GM18909 (cell line): ENCODE measurements around the gene IGFN1.
"Not testable (repeated sequence)": the region's sequence is repeated elsewhere in the genome, so short reads cannot be mapped to it uniquely, and the experiment has no call there.

Experiments used
- ATAC-seq: cut with Tn5 transposase; IDR thresholded peaks from one replicate; pipeline ENCODE4 v1.9.1; 2021; ENCODE audit warnings: mild to moderate bottlenecking; ENCODE audit not compliant: unreplicated experiment, poor library complexity

Gene IGFN1

GRCh38 chr1:201157949-201158348 lies 32.7 kb upstream of the IGFN1 start:
- ATAC-seq = no peak

DNA sequence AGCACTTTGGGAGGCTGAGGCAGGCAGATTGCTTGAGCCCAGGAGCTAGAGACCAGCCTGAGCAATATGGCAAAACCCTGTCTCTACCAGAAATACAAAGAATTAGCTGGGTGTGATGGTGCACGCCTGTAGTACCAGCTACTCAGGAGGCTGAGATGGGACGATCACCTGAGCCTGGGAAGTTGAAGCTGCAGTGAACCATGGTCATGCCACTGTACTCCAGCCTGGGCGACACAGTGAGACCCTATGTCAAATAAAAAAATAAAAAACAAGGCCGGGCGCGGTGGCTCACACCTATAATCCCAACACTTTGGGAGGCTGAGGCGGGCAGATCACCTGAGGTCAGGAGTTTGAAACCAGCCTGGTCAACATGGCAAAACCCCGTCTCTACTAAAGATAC lies 27.6 kb upstream of the IGFN1 start:
- not testable (repeated sequence) for ATAC-seq

- no peak for ATAC-seq
Measured at GRCh38 chr1:201163707-201164106, 26.9 kb upstream of the IGFN1 start.

- no peak for ATAC-seq
Measured at GRCh38 chr1:201164645-201165044, 26.0 kb upstream of the IGFN1 start.

DNA sequence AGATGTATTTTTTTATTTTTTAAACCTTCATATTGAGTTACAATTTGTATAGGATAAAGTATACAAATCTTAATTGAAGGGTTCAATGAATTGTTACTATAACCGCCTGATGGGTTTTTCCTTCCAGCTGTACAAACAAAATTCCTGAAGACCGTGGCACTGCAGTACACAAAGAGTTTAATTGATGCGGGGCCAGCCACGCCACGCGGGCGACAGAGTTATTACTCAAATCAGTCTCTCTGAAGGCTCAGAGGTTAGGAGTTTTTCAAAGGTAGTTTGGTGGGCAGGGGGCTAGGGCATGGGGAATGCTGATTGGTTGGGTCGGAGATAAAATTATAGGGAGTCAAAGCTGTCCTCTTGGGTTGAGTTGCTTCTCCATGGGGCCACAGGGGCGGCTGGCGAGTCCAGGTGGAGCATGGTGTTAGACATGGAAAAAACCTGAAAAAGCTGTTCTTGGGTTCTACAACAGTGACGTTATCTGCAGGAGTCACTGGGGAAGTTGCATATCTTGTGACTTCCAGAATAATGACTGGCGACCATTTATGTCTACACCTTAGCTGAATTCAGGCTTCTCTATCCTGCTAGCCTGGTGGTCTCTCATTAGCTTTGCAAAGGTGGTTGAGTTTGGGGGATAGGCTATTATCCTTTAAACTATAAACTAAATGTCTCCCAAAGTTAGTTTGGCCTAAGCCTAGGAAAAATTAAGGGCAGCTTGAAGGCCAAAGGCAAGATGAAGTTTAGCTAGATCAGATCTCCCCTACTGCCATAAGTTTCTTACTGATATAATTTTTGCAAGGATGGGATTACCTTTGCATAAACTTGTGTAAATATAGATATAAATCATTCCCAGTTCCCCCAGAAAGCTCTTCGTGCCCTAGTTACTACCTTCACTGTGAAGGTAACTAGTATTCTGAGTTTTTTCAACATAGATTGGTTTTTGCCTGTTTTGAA lies 23.3 kb upstream of the IGFN1 start:
- no peak for ATAC-seq

DNA sequence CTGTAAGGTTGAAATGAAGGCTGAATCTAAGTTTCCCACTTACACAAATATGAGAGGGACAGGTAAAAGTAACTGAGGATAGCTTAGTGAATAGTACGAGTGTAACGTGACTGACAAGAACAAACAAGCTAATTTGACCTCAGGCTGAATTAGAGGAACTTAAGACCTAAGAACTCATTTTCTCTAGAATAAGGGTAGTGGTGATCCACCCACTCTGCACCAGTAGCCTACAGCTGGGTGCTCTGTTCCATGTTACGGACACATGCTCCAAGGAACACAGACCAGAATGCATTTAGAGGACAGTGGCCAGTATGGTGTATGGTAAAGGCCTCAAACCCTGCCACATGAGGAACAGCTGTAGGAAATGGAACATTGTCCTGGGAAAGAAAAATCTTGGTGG lies 21.4 kb upstream of the IGFN1 start:
- ATAC-seq = no peak

GRCh38 chr1:201169971-201170532 lies 20.6 kb upstream of the IGFN1 start:
- ATAC-seq = no peak

- peak; percentile 94 for ATAC-seq
Measured at GRCh38 chr1:201170533-201171062, 20.0 kb upstream of the IGFN1 start.

- peak; percentile 39 for ATAC-seq
Measured at GRCh38 chr1:201171063-201172036, 19.3 kb upstream of the IGFN1 start.

DNA sequence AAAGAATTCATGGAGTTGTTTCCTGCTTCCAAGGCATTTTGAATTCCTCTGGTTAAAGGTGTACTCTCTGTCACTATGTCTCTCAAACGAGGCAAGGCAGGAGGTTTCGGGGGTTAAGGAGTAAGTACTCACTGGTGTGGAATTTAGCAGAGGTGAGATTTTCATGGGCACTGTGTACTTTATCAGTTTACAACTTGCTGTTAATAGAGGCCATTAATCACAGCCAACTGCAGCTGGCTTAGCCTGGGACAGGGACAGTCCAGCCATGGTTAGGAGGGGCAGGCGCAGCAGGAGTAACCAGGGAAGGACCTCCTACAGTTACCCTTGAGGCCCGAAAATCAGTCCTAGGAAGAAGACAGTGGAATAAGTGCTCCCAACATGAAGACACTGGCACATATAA lies 18.3 kb upstream of the IGFN1 start:
- ATAC-seq = no peak

- no peak for ATAC-seq
Measured at GRCh38 chr1:201172999-201173610, 17.5 kb upstream of the IGFN1 start.

GRCh38 chr1:201173736-201174135 lies 16.9 kb upstream of the IGFN1 start:
- ATAC-seq = no peak

- ATAC-seq = no peak
Measured at GRCh38 chr1:201175820-201176500, 14.7 kb upstream of the IGFN1 start.

- no peak for ATAC-seq
Measured at GRCh38 chr1:201176940-201177339, 13.7 kb upstream of the IGFN1 start.

DNA sequence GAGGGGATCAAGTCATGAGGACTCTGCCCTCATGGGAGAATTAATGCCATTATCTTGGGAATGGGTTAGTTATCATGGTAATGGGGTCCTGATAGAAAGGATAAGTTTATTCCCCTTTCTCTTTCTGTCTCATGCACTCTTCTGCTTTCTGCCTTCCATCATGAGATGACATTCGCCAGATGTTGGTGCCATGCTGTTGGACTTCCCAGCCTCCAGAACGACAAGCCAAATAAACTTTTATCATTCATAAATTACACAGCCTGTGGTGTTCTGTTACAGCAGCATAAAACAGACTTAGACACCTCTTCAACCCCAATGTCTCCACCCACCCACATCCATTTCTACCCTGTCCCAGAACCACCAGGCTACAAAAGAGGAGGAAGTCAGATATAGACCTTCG lies 11.9 kb upstream of the IGFN1 start:
- ATAC-seq = no peak

DNA sequence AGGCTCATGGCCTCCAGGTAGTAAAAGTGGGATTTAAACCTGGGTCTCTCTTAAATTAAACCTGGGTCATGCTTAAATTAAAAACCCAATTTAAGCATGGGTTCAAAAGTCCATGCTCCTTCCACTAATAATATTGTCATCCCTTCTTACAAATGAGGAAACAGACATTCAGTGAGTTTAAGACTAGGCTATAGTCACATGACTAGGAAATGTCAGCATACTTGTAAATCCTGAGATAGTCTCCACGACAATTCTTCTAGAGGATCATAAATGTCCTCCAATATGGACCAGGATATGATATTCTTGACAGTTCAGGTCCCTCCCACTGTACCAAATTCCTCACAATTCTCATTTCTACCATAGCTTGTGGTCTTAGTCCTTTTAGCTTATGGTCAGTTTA lies 10.5 kb upstream of the IGFN1 start:
- ATAC-seq = no peak

- no peak for ATAC-seq
Measured at GRCh38 chr1:201180901-201181300, 9.7 kb upstream of the IGFN1 start.

GRCh38 chr1:201181323-201181722 lies 9.3 kb upstream of the IGFN1 start:
- no peak for ATAC-seq

DNA sequence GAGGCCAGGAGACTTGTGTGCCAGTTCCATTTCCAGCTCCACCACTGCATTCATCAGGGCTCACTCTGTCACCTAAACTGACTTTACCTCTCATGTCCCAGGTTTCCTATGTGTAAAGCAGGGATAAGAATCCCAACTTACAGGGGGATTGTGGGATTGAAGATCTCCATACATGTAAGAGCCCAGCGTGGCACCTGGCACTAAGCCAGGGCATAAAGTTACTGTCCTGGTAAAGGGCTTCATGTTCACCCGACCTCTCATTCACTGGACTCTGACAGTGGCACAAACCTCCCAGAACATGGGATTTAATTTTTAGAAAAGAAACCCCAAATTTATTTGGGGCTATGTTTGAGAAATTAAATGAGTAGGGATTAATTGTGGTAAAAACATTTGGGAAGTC lies 8.9 kb upstream of the IGFN1 start:
- ATAC-seq = no peak
